WTC11 (cell line): ENCODE data around the gene RANBP9. TPM values are rescaled to one million over a fixed set of nuclear protein-coding genes. Genes with fewer than 3 reads are reported as not detected.

ENCODE experiments used
- ATAC-seq: fragments of 200-7000 bp; cut with Tn5 transposase; 2 replicates; pipeline ENCODE4 v1.10.0; 2021; ENCODE audit warnings: mild to moderate bottlenecking, moderate library complexity
- CTCF ChIA-PET: fragments of 300-600 bp; sonication (Branson Sonifier 250); formaldehyde crosslinking; loops from one replicate; lab custom pipeline; 2021; ENCODE audit warnings: antibody characterized with exemption; lab: Charles Lee
- POLR2A ChIA-PET: fragments of 350-600 bp; sonication (Branson Sonifier 250); formaldehyde crosslinking; loops from one replicate; lab custom pipeline; 2021; ENCODE audit warnings: antibody characterized with exemption; lab: Charles Lee
- DNase-seq: peaks from one replicate; pipeline ENCODE4 v3.0.0; 2021; ENCODE audit warnings: low spot score
- H3K27ac Mint-ChIP-seq: 2 replicates; pipeline ENCODE4 v1.8.0; 2021; ENCODE audit warnings: mixed read lengths
- H3K27me3 Mint-ChIP-seq: 2 replicates; pipeline ENCODE4 v1.8.0; 2021; ENCODE audit warnings: low read depth, mild to moderate bottlenecking, moderate library complexity, mixed read lengths
- H3K36me3 Mint-ChIP-seq: 2 replicates; pipeline ENCODE4 v1.8.0; 2021; ENCODE audit warnings: mixed read lengths
- H3K4me1 Mint-ChIP-seq: 2 replicates; pipeline ENCODE4 v1.8.0; 2022; ENCODE audit warnings: mixed read lengths
- H3K4me3 Mint-ChIP-seq: 2 replicates; pipeline ENCODE4 v1.8.0; 2021; ENCODE audit warnings: mild to moderate bottlenecking, moderate library complexity, mixed read lengths
- H3K9me3 Mint-ChIP-seq: 2 replicates; pipeline ENCODE4 v1.8.0; 2021; ENCODE audit warnings: mixed read lengths
- FOXJ3 ChIP-seq: sonication (generic); formaldehyde crosslinking; IDR thresholded peaks from 2 replicates; pipeline ENCODE4 v1.9.0; 2021; ENCODE audit warnings: missing genetic modification reagents, mild to moderate bottlenecking, borderline replicate concordance
- NFE2L1 ChIP-seq: sonication (generic); formaldehyde crosslinking; IDR thresholded peaks from 2 replicates; pipeline ENCODE4 v1.8.1; 2023; ENCODE audit warnings: missing genetic modification reagents
- PRRX2 ChIP-seq: fragments of 250-450 bp; sonication (Bioruptor Pico); IDR thresholded peaks from 2 replicates; pipeline ENCODE4 v1.8.0; 2021; ENCODE audit warnings: mild to moderate bottlenecking
- RELA ChIP-seq: sonication (generic); formaldehyde crosslinking; IDR thresholded peaks from 2 replicates; pipeline ENCODE4 v1.8.1; 2022; ENCODE audit warnings: missing genetic modification reagents, mild to moderate bottlenecking, borderline replicate concordance
- RORB ChIP-seq: fragments of 250-450 bp; sonication (Bioruptor Pico); IDR thresholded peaks from 2 replicates; pipeline ENCODE4 v1.9.0; 2021; ENCODE audit warnings: mild to moderate bottlenecking
- TCF7 ChIP-seq: sonication (generic); formaldehyde crosslinking; IDR thresholded peaks from 2 replicates; pipeline ENCODE4 v1.8.0; 2022; ENCODE audit warnings: mild to moderate bottlenecking, low read depth, missing genetic modification reagents, moderate library complexity
- TEAD1 ChIP-seq: sonication (generic); formaldehyde crosslinking; IDR thresholded peaks from 2 replicates; pipeline ENCODE4 v1.8.0; 2022; ENCODE audit warnings: mild to moderate bottlenecking, missing genetic modification reagents
- ZNF232 ChIP-seq: sonication (generic); formaldehyde crosslinking; IDR thresholded peaks from 2 replicates; pipeline ENCODE4 v1.8.0; 2022; ENCODE audit warnings: mild to moderate bottlenecking, missing genetic modification reagents
- total RNA-seq: library from RNA; stranded (reverse); gene quantifications from 3 replicates; pipeline ENCODE4 v1.2.3, GENCODE V29; 2021
- TF ChIP-seq, protein P1 (sequence below): sonication (generic); formaldehyde crosslinking; IDR thresholded peaks from 2 replicates; pipeline ENCODE4 v1.8.0; 2023; ENCODE audit warnings: mild to moderate bottlenecking, missing genetic modification reagents
- TF ChIP-seq, protein P2 (sequence below): sonication (generic); formaldehyde crosslinking; IDR thresholded peaks from 2 replicates; pipeline ENCODE4 v1.8.0; 2022; ENCODE audit warnings: mild to moderate bottlenecking, missing genetic modification reagents
- TF ChIP-seq, protein P3 (sequence below): sonication (generic); formaldehyde crosslinking; IDR thresholded peaks from 2 replicates; pipeline ENCODE4 v1.8.0; 2023; ENCODE audit warnings: missing genetic modification reagents
- TF ChIP-seq, protein P4 (sequence below): sonication (generic); formaldehyde crosslinking; IDR thresholded peaks from 2 replicates; pipeline ENCODE4 v1.8.1; 2022; ENCODE audit warnings: mild to moderate bottlenecking, moderate library complexity, missing genetic modification reagents
- TF ChIP-seq, protein P5 (sequence below): sonication (generic); formaldehyde crosslinking; IDR thresholded peaks from 2 replicates; pipeline ENCODE4 v1.8.0; 2022; ENCODE audit warnings: mild to moderate bottlenecking, missing genetic modification reagents
- TF ChIP-seq, protein P6 (sequence below): sonication (generic); formaldehyde crosslinking; IDR thresholded peaks from 2 replicates; pipeline ENCODE4 v1.8.1; 2023; ENCODE audit warnings: mild to moderate bottlenecking, missing genetic modification reagents, moderate library complexity
- TF ChIP-seq, protein P7 (sequence below): sonication (generic); formaldehyde crosslinking; IDR thresholded peaks from 2 replicates; pipeline ENCODE4 v1.8.1; 2023; ENCODE audit warnings: mild to moderate bottlenecking, missing genetic modification reagents, borderline replicate concordance
- TF ChIP-seq, protein P8 (sequence below): sonication (generic); formaldehyde crosslinking; IDR thresholded peaks from 2 replicates; pipeline ENCODE4 v1.8.1; 2023; ENCODE audit warnings: mild to moderate bottlenecking, missing genetic modification reagents

Gene RANBP9
- total RNA-seq, 1 experiment from 2014 or later = 33.4 TPM

DNA sequence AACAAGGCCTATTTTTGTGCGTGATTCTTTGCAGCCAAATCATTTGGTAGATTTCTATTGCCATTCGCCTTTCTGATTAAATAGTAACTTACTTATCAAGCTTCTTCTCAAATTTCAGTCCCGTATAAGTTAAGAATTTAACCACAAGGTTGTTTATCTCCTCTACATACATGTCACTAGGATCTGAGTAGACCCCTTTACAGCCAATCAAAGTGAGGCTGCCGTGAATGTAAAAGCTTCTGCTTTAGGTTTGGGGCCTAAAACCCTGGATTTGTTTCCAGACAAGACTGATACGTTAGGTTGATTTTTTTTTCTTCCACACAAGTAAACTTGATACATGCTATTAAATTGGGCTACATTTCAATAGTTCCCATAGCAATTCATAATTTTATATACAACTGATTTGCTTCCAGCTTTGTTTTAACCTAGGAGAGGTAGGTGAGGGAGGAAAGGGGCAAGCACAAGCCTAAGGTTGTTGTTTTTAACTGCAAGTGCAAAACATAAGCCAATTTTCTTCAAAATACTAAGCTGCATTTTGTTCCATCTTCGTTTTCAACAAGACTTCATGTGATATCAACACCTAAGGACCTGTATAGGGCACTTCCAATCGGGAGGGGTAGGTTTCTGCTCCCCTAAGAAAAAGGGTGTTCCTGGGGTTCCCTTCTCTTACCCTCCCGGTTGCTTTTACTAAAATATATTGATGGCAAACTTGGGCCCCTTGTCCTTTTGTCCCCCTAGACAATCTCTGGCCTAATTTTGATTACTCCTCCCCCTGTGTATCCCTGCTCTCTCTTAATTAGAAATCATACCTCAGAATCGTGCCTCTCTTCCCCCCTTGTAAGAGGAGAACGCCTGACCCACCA, 1.7 kb downstream of the RANBP9 start (continued):
- TF ChIP-seq, protein P1, sequence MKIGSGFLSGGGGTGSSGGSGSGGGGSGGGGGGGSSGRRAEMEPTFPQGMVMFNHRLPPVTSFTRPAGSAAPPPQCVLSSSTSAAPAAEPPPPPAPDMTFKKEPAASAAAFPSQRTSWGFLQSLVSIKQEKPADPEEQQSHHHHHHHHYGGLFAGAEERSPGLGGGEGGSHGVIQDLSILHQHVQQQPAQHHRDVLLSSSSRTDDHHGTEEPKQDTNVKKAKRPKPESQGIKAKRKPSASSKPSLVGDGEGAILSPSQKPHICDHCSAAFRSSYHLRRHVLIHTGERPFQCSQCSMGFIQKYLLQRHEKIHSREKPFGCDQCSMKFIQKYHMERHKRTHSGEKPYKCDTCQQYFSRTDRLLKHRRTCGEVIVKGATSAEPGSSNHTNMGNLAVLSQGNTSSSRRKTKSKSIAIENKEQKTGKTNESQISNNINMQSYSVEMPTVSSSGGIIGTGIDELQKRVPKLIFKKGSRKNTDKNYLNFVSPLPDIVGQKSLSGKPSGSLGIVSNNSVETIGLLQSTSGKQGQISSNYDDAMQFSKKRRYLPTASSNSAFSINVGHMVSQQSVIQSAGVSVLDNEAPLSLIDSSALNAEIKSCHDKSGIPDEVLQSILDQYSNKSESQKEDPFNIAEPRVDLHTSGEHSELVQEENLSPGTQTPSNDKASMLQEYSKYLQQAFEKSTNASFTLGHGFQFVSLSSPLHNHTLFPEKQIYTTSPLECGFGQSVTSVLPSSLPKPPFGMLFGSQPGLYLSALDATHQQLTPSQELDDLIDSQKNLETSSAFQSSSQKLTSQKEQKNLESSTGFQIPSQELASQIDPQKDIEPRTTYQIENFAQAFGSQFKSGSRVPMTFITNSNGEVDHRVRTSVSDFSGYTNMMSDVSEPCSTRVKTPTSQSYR (CRISPR knock-in tag) = no peak
- TF ChIP-seq FOXJ3 (CRISPR knock-in tag) (no peak), ZNF232 (CRISPR knock-in tag) (no peak)

DNA sequence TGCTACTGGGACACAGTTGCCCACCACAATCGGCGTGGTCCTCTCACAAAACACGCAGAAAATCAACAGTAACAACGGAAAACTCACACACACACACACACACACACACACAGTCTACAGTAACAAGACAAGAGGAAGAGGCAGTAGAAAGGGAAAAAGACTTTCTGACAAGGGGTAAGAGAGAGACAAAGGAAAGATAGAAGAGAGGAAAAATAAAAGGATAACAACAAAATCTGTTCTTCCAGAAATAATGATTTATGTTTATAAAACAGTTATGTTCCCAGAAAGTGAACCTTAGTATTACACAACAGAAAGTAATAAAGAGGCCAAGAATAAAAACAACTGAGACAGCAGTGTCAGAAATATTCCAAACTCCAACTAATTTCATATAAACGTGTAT, 2.9 kb downstream of the RANBP9 start:
- no peaks in the 10 kb centered on the region for H3K27me3 Mint-ChIP-seq
- DNase-seq = no peak
- H3K4me1 Mint-ChIP-seq = peaks cover 30% of the 10 kb centered on the region
- POLR2A ChIA-PET = no interaction called here
- H3K27ac Mint-ChIP-seq = no peak overlapping the region
- H3K36me3 Mint-ChIP-seq = no peaks in the 10 kb centered on the region
- TF ChIP-seq, protein P2, sequence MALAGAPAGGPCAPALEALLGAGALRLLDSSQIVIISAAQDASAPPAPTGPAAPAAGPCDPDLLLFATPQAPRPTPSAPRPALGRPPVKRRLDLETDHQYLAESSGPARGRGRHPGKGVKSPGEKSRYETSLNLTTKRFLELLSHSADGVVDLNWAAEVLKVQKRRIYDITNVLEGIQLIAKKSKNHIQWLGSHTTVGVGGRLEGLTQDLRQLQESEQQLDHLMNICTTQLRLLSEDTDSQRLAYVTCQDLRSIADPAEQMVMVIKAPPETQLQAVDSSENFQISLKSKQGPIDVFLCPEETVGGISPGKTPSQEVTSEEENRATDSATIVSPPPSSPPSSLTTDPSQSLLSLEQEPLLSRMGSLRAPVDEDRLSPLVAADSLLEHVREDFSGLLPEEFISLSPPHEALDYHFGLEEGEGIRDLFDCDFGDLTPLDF (CRISPR knock-in tag) = no peak
- TF ChIP-seq, protein P3, sequence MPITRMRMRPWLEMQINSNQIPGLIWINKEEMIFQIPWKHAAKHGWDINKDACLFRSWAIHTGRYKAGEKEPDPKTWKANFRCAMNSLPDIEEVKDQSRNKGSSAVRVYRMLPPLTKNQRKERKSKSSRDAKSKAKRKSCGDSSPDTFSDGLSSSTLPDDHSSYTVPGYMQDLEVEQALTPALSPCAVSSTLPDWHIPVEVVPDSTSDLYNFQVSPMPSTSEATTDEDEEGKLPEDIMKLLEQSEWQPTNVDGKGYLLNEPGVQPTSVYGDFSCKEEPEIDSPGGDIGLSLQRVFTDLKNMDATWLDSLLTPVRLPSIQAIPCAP (CRISPR knock-in tag) = no peak
- TF ChIP-seq, protein P4, sequence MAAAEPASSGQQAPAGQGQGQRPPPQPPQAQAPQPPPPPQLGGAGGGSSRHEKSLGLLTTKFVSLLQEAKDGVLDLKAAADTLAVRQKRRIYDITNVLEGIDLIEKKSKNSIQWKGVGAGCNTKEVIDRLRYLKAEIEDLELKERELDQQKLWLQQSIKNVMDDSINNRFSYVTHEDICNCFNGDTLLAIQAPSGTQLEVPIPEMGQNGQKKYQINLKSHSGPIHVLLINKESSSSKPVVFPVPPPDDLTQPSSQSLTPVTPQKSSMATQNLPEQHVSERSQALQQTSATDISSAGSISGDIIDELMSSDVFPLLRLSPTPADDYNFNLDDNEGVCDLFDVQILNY (CRISPR knock-in tag) = no peak
- TF ChIP-seq, protein P5, sequence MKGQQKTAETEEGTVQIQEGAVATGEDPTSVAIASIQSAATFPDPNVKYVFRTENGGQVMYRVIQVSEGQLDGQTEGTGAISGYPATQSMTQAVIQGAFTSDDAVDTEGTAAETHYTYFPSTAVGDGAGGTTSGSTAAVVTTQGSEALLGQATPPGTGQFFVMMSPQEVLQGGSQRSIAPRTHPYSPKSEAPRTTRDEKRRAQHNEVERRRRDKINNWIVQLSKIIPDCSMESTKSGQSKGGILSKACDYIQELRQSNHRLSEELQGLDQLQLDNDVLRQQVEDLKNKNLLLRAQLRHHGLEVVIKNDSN = no peak
- no peak for TF ChIP-seq RORB (CRISPR knock-in tag)
- TF ChIP-seq RELA (CRISPR knock-in tag) = no peak
- no peak for TF ChIP-seq PRRX2
- TF ChIP-seq, protein P6, sequence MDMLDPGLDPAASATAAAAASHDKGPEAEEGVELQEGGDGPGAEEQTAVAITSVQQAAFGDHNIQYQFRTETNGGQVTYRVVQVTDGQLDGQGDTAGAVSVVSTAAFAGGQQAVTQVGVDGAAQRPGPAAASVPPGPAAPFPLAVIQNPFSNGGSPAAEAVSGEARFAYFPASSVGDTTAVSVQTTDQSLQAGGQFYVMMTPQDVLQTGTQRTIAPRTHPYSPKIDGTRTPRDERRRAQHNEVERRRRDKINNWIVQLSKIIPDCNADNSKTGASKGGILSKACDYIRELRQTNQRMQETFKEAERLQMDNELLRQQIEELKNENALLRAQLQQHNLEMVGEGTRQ (CRISPR knock-in tag) = no peak
- no peak for TF ChIP-seq NFE2L1 (CRISPR knock-in tag)
- TF ChIP-seq TCF7 (CRISPR knock-in tag) = no peak
- TF ChIP-seq, protein P7, sequence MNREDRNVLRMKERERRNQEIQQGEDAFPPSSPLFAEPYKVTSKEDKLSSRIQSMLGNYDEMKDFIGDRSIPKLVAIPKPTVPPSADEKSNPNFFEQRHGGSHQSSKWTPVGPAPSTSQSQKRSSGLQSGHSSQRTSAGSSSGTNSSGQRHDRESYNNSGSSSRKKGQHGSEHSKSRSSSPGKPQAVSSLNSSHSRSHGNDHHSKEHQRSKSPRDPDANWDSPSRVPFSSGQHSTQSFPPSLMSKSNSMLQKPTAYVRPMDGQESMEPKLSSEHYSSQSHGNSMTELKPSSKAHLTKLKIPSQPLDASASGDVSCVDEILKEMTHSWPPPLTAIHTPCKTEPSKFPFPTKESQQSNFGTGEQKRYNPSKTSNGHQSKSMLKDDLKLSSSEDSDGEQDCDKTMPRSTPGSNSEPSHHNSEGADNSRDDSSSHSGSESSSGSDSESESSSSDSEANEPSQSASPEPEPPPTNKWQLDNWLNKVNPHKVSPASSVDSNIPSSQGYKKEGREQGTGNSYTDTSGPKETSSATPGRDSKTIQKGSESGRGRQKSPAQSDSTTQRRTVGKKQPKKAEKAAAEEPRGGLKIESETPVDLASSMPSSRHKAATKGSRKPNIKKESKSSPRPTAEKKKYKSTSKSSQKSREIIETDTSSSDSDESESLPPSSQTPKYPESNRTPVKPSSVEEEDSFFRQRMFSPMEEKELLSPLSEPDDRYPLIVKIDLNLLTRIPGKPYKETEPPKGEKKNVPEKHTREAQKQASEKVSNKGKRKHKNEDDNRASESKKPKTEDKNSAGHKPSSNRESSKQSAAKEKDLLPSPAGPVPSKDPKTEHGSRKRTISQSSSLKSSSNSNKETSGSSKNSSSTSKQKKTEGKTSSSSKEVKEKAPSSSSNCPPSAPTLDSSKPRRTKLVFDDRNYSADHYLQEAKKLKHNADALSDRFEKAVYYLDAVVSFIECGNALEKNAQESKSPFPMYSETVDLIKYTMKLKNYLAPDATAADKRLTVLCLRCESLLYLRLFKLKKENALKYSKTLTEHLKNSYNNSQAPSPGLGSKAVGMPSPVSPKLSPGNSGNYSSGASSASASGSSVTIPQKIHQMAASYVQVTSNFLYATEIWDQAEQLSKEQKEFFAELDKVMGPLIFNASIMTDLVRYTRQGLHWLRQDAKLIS = no peak
- no peak for TF ChIP-seq TEAD1 (CRISPR knock-in tag)
- TF ChIP-seq, protein P8, sequence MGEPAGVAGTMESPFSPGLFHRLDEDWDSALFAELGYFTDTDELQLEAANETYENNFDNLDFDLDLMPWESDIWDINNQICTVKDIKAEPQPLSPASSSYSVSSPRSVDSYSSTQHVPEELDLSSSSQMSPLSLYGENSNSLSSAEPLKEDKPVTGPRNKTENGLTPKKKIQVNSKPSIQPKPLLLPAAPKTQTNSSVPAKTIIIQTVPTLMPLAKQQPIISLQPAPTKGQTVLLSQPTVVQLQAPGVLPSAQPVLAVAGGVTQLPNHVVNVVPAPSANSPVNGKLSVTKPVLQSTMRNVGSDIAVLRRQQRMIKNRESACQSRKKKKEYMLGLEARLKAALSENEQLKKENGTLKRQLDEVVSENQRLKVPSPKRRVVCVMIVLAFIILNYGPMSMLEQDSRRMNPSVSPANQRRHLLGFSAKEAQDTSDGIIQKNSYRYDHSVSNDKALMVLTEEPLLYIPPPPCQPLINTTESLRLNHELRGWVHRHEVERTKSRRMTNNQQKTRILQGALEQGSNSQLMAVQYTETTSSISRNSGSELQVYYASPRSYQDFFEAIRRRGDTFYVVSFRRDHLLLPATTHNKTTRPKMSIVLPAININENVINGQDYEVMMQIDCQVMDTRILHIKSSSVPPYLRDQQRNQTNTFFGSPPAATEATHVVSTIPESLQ = no peak
- H3K9me3 Mint-ChIP-seq = no peaks in the 10 kb centered on the region
- peak overlapping the region; percentile 96 for H3K4me3 Mint-ChIP-seq
- no peak for ATAC-seq
- CTCF ChIA-PET = no interaction called here
